Ramos (cell line): ENCODE measurements around the gene BLNK.
"Not testable (repeated sequence)": the region's sequence is repeated elsewhere in the genome, so short reads cannot be mapped to it uniquely, and the experiment has no call there.

Experiments used
- in situ Hi-C: fragments of 300-500 bp; cut with MboI; formaldehyde crosslinking; loops from one replicate; pipeline ENCODE4 v1.14.3; 2022; ENCODE audit warnings: low sequenced_read_pairs; ENCODE audit not compliant: unreplicated experiment

Gene BLNK

DNA sequence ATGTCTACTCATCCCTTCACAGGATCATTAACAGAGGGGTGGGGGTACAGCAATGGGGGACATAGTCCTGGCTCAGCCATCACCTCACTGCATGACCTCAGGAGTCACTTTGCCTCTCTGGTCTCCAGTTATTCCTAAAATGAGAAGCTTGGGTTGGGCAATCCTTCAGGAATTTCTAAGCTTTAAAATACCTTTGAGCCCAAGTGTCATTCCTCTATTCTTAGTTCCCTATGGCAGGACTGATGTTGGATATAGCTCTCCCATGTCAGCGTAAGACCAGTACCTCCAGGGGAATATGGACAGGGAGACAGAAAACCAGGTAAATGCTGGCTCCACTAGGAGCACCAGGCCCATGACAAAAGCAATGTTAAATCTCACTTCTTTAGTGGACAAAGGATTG is 34.5 kb downstream of the BLNK start:
- in situ Hi-C loops: no loop called here

GRCh38 chr10:96236090-96236478 is 35.3 kb downstream of the BLNK start:
- in situ Hi-C loops: no loop called here

DNA sequence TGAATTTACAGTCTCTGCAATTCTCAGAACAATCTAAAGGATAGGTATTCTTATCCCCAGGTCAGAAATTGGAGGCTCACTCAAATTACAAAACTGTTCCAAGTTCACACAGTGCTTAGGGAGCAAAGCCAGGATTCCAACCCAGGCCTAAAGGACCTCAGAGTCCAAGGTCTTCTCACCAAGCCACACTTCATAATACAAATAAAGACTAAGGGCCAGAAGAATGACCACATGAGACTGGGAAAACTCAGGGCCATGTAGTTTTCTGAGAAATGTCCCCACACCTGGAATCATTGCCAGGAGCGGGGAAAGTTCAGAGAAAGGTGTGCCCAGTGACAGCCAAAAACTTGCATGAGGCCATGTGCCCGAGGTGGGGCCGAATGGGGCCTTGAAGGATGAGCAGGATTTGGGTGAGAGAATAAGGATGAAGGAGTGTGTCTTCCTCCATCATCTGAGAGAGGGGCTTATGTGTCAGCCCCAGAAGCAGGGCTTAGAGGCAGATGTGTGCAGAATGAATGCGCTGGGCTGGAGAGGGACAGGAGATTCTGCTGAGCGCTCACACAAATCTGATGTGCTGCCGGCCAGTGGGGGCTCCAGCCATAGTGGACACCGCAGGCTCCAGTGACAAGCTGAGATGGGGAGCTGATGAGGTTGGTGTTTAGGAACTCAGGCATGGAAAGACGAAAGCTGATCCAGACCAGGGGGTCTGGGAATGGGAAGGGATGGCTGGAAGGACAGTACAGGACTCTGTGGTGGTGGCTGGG is 35.9 kb downstream of the BLNK start:
- in situ Hi-C loops: no loop called here

GRCh38 chr10:96233959-96234358 is 37.4 kb downstream of the BLNK start:
- in situ Hi-C loops: loop anchor here (5.0 kb wide), 1 partner anchor 63 kb away; no protein-coding TSS in a partner anchor

DNA sequence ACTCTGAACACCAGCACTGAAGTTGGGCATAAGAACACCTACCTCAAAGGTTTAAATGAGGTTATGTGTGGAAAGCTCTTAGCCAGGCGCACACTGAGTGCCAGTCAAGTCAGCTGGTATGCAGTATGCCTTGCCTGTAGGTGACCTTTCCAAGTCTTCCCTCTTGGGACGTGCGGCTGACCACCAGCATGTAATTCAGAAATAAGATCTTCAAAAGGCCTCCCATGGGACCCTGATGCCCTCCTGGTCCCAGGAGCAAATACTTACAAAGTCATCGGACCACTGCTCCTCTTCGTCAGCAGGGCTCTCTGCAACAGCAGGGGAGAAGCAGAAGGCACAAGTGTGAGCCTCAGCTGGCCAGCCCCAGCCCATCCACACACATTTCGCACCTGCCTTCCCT is 40.8 kb downstream of the BLNK start:
- in situ Hi-C loops: loop anchor here (5.0 kb wide), 1 partner anchor 67 kb away; no protein-coding TSS in a partner anchor

DNA sequence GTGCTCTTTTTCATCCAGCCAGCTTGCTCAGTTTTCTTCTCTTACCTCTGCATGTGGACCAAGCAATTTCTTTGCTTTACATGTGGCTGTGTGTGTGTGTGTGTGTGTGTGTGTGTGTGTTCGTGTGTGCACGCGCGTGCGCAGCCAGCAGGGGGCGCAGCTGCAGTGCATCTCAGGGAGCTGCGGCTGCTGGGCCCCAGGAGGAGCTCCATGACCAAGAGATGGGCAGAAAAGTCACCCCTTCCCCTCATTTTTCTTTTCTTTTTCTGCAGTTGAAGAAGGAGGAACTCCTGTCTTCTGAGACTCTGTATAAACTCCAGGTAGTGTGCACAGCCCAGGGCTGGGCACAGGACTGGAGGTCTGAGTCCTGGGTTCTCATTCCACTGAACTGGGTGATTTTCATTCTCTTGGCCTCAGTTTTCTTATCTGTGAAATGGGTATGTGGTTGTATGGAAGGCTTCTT is 41.8 kb downstream of the BLNK start:
- in situ Hi-C loops: loop anchor here (5.0 to 10.0 kb wide), 2 partner anchors 68 to 205 kb away; no protein-coding TSS in a partner anchor

- in situ Hi-C loops: loop anchor here (10.0 kb wide), 1 partner anchor 204 kb away; no protein-coding TSS in a partner anchor
These were observed 42.9 kb downstream of the BLNK start for GRCh38 chr10:96228408-96228994.

DNA sequence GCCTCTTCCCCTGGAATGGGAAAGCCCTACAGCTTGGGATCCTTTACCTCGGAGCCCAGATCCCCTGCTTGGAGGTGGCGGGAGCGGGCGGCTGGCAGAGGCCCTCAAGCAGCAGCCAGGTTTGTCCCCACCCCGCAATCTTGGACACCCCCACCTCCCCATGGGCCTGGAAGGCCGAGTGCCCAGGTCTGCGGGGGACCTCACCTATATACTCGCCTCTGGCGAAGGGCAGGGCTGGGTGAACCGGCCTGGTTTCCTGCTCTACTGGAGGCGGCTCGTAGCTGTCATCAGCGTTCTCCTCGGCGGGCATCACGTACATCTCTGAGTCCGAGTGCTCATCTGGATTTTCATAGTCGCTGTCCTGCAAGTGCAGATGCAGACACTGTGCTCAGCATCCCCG is 44.2 kb downstream of the BLNK start:
- in situ Hi-C loops: loop anchor here (10.0 kb wide), 1 partner anchor 202 kb away; no protein-coding TSS in a partner anchor

DNA sequence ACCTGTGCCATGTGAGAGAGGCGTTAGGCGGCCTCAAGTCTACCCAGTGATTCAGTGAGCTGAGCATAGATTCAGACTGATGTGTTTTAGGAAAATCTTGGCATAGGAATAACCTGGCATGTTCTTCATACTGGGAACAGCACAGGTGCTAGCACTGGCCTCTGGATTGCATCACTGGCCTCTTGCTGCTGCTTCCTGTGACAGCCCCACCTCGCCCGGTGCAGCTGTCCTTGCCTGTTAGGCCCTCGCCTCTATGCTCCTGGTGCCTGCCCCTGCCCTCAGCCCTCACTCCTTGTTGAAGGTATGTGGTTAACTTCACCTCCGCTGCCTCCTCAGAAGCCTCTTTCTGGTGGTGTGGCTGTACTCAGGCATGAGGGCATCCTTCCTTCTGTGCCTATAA is 46.2 kb downstream of the BLNK start:
- in situ Hi-C loops: loop anchor here (10.0 kb wide), 1 partner anchor 200 kb away; no protein-coding TSS in a partner anchor

GRCh38 chr10:96222908-96223307 is 48.5 kb downstream of the BLNK start:
- in situ Hi-C loops: loop anchor here (10.0 kb wide), 1 partner anchor 198 kb away; no protein-coding TSS in a partner anchor

- in situ Hi-C loops: loop anchor here (10.0 kb wide), 1 partner anchor 198 kb away; no protein-coding TSS in a partner anchor
These were observed 48.9 kb downstream of the BLNK start for GRCh38 chr10:96222441-96222840.

DNA sequence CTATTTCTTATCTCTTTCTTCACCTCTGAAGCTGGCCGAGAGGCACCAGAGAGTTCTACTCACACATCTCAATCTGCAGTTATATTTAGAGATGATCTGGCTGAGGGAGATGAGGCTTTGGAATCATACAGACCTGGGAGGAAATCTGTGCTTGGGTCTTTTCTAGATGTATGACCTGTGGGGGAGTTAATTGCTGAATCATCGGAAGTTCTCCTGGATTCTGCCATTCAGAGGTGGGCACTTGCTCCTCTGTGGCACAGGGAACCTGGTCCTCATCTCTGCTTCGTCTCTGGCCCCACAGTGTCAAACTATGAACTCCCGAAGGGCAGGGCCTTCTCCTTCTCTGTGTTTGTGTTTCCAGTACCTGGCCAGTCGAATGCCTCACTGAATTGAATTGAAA is 52.5 kb downstream of the BLNK start:
- in situ Hi-C loops: no loop called here

DNA sequence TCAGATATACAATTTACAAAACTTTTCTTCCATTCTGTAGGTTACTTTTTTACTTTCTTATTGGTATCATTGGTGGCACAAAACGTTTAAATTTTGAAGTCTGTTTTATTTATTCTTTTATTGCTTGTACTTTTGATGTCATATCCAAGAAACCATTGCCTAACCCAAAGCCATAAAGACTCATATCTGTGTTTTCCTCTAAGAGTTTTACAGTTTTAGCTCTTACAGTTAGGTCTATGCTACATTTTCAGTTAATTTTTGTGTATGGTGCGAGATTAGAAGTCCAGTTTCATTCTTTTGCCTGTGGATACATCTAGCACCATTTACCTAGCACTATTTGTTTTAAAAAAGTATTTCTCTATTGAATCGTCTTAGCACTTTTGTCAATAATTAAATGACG is 53.7 kb downstream of the BLNK start:
- in situ Hi-C loops: no loop called here

GRCh38 chr10:96216775-96217174 is 54.6 kb downstream of the BLNK start:
- in situ Hi-C loops: no loop called here

GRCh38 chr10:96212911-96213310 is 58.5 kb downstream of the BLNK start:
- in situ Hi-C loops: no loop called here

- in situ Hi-C loops: no loop called here
These were observed 59.6 kb downstream of the BLNK start for GRCh38 chr10:96211764-96212163.

GRCh38 chr10:96208946-96209345 is 62.4 kb downstream of the BLNK start:
- in situ Hi-C loops: no loop called here

DNA sequence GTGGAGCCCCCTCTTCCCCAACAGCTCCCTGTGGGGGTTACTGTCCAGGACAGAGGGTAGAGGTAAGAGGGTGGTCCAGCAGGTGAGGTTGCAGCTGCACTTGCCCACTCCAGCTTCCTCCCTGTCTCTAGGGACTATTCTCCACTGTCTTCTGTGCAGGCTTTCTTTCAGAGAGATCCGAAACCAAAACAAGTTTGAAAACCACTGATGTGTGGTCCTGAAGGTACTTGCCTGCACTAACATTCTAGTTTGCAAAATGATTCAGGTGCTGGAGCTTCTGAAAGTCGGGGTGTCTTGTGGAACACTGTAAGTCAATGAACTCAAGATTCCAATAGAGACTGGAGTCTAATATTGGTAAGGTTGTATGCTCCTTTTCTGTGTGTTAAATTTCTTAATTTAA is 63.1 kb downstream of the BLNK start:
- in situ Hi-C loops: no loop called here

DNA sequence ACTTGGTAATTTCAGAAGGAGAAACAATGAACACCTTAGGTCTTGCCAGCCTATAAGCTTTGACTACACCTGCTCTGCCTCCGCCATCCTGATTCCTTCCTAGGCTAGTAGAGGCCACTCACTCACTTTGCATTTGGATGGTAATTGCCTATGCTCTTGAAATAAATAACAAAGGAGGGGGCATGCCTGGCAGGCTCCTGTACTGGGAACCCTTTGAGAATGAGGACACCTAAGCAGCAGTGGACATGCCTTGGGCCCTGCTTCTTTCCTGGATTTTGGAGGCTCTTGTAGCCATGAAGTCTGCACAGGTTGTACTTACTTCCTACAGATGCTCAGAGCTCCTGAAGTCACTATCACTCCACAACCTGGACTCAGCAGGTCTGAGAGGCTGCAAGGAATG is 65.8 kb downstream of the BLNK start:
- in situ Hi-C loops: no loop called here

- in situ Hi-C loops: no loop called here
These were observed 69.8 kb downstream of the BLNK start for GRCh38 chr10:96201525-96201924.

DNA sequence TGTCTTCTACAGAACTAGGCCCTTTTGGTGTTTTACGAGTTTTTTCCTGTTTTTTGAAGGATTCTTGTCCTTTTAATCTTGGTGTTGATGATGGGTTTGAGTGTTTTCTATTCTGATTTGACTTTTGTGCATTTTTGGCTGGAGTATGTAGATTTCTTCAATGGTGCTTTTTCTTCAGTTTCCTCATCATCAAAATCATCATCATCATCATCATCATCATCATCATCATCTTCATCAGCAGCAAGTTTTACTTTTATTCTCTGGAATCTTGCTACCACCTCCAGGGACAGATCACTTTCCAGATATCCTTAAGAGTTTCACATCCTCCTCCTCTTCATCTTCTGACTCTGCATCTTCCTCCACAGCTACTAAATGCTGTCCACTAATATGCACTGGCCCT is 81.9 kb downstream of the BLNK start:
- in situ Hi-C loops: not testable (repeated sequence)
